HL-60/S4 treated with phorbol 12-myristate 13-acetate at 8.2 ng/mL for 4 days and 3 days (cell line): ENCODE data around the gene MUC4.
"Not testable (repeated sequence)": the region's sequence is repeated elsewhere in the genome, so short reads cannot be mapped to it uniquely, and the experiment has no call there.

Source experiments
- in situ Hi-C: fragments of 300-500 bp; cut with MboI; formaldehyde crosslinking; loops from 2 replicates; pipeline ENCODE4 v1.15.0; 2022; ENCODE audit warnings: low sequenced_read_pairs

MUC4 gene

GRCh38 chr3:195794708-195795107, 17.0 kb downstream of the MUC4 start:
- in situ Hi-C loops, result no loop called here

GRCh38 chr3:195792621-195793020, 19.1 kb downstream of the MUC4 start:
- in situ Hi-C loops, result not testable (repeated sequence)

GRCh38 chr3:195790901-195791300, 20.8 kb downstream of the MUC4 start:
- in situ Hi-C loops, result no loop called here

- in situ Hi-C loops, result no loop called here
Observed at GRCh38 chr3:195788711-195789581, 22.8 kb downstream of the MUC4 start.

GRCh38 chr3:195785781-195786405, 25.8 kb downstream of the MUC4 start:
- in situ Hi-C loops, result not testable (repeated sequence)

- in situ Hi-C loops, result not testable (repeated sequence)
Observed at GRCh38 chr3:195784031-195784430, 27.7 kb downstream of the MUC4 start.

GRCh38 chr3:195781236-195781635, 30.5 kb downstream of the MUC4 start:
- in situ Hi-C loops, result not testable (repeated sequence)

- in situ Hi-C loops, result no loop called here
Observed at GRCh38 chr3:195777975-195778374, 33.8 kb downstream of the MUC4 start.

- in situ Hi-C loops, result no loop called here
Observed at GRCh38 chr3:195774917-195775316, 36.8 kb downstream of the MUC4 start.

- in situ Hi-C loops, result no loop called here
Observed at GRCh38 chr3:195773956-195774537, 37.7 kb downstream of the MUC4 start.

GRCh38 chr3:195771646-195772300, 40.0 kb downstream of the MUC4 start:
- in situ Hi-C loops, result no loop called here

- in situ Hi-C loops, result not testable (repeated sequence)
Observed at GRCh38 chr3:195770841-195771645, 40.7 kb downstream of the MUC4 start.

GRCh38 chr3:195770081-195770840, 41.5 kb downstream of the MUC4 start:
- in situ Hi-C loops, result no loop called here

GRCh38 chr3:195769551-195769950, 42.2 kb downstream of the MUC4 start:
- in situ Hi-C loops, result no loop called here

GRCh38 chr3:195768831-195769303, 42.9 kb downstream of the MUC4 start:
- in situ Hi-C loops, result no loop called here

- in situ Hi-C loops, result no loop called here
Observed at GRCh38 chr3:195768414-195768813, 43.3 kb downstream of the MUC4 start.

GRCh38 chr3:195767792-195768191, 43.9 kb downstream of the MUC4 start:
- in situ Hi-C loops, result no loop called here

GRCh38 chr3:195766671-195767070, 45.1 kb downstream of the MUC4 start:
- in situ Hi-C loops, result no loop called here

- in situ Hi-C loops, result no loop called here
Observed at GRCh38 chr3:195764961-195765706, 46.6 kb downstream of the MUC4 start.
